Measurements from ENCODE around the gene USH2A. TPM values are rescaled to one million over a fixed set of nuclear protein-coding genes. Genes with fewer than 3 reads are reported as not detected.

The USH2A gene
- total RNA-seq, 2 experiments from 2014 or later: not detected

- Mint-ChIP-seq H3K4me1 (no peaks in the 10 kb centered on the region), H3K36me3 (no peaks in the 10 kb centered on the region), H3K27ac (no peak overlapping the region), H3K9me3 (peaks cover 6% of the 10 kb centered on the region), H3K27me3 (no peaks in the 10 kb centered on the region), H3K4me3 (no peak overlapping the region)
- DNase-seq: no peak
These were observed 592.9 kb downstream of the USH2A start for GRCh38 chr1:215830226-215830810.

DNA sequence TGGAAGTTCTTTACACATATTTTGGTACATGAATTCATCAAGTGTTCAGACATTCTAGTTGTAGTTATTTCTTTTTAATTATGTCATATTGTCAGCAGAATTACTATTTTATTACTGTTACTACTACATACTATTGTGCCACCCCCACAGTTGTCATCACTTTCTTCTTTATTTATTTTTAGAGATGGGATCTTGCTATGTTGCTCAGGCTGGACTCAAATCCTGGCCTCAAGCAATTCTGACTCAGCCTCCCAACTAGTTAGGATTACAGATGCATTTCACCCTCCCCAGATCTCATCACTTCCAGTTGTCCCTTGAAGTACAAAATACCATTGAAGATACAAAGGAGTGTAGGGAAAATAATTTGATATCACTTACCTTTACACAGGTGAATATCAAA lies 598.2 kb downstream of the USH2A start:
- no peak overlapping the region for H3K4me3 Mint-ChIP-seq
- no peak overlapping the region for H3K27ac Mint-ChIP-seq
- DNase-seq: no peak
- H3K27me3 Mint-ChIP-seq: no peaks in the 10 kb centered on the region
- peaks cover 13% of the 10 kb centered on the region for H3K9me3 Mint-ChIP-seq
- H3K36me3 Mint-ChIP-seq: no peaks in the 10 kb centered on the region
- no peaks in the 10 kb centered on the region for H3K4me1 Mint-ChIP-seq

- H3K36me3 Mint-ChIP-seq: no peaks in the 10 kb centered on the region
- no peak overlapping the region for H3K4me3 Mint-ChIP-seq
- no peak for DNase-seq
- no peak overlapping the region for H3K27ac Mint-ChIP-seq
- H3K9me3 Mint-ChIP-seq: peaks cover 13% of the 10 kb centered on the region
- H3K27me3 Mint-ChIP-seq: no peaks in the 10 kb centered on the region
- H3K4me1 Mint-ChIP-seq: no peaks in the 10 kb centered on the region
These were observed 599.0 kb downstream of the USH2A start for GRCh38 chr1:215824245-215824644.

DNA sequence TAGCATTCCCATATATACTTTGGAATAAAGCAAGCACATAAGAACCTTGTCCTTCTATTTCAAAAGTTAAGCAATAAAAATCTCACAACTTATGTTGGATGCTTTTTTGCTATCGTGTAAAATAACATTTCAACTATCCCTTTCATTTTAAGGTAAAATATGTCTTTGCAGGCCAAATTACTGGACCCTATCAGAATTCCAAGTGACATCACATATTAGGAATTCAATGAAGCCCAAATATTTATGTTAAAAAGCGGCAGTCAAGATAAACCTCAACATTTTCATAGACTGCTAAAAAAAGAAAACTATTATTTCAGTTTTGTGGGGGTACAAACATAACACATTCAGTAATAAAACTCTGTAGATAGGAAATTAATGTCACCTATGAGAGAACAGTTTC lies 604.1 kb downstream of the USH2A start:
- no peak for DNase-seq
- Mint-ChIP-seq H3K36me3 (no peaks in the 10 kb centered on the region), H3K4me3 (no peak overlapping the region), H3K27me3 (no peaks in the 10 kb centered on the region), H3K9me3 (peaks cover 6% of the 10 kb centered on the region), H3K4me1 (no peaks in the 10 kb centered on the region), H3K27ac (no peak overlapping the region)

DNA sequence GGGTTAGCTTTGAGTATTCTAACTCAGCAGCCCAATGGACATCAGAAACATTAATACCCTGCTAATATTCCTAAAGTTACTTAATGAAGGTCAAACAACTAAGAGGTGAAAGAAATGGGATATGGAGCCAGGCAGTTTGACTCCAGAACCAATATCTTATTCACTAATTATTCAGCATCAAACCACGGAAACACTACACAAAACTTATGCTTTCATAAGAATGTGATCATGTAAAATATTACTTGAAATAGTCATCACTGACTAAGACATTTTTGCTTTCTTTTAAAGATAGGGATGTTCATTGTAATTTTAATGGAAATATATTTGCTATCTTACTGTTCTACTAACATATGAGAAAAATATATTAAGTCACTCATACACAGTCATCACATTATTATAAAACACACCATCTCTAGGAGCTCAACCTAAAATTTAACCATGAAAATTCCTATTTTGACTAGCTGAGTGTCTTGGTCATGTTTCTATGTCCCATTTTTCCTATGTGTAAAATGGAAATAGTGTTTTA lies 615.3 kb downstream of the USH2A start:
- Mint-ChIP-seq H3K9me3 (peaks cover 14% of the 10 kb centered on the region), H3K4me1 (no peaks in the 10 kb centered on the region), H3K4me3 (no peak overlapping the region)

DNA sequence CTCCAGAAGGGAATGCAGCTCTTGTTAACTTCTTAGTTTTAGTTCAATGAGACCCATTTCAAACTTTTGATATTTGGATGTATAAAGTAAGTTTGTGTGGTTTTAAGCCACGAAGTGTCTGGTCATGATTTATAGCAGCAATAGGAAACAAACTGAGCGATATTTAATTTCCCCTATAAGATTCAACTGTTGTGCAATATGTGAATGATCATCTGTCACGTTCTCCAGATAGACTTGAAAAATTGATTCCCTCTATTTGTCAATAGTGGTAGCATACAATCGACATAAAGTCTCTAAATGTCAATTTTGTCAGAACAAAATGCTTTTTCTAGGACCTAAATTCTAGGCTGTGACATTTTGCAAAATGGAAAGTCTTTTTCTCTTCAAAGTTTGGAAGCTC lies 616.0 kb downstream of the USH2A start:
- no peak for DNase-seq
- H3K27ac Mint-ChIP-seq: no peak overlapping the region
- no peaks in the 10 kb centered on the region for H3K27me3 Mint-ChIP-seq

More for the DNA sequence above, 615.3 kb downstream of the USH2A start:
- no peak overlapping the region for H3K27ac Mint-ChIP-seq
- no peaks in the 10 kb centered on the region for H3K36me3 Mint-ChIP-seq
- H3K27me3 Mint-ChIP-seq: no peaks in the 10 kb centered on the region
- DNase-seq: no peak

DNA sequence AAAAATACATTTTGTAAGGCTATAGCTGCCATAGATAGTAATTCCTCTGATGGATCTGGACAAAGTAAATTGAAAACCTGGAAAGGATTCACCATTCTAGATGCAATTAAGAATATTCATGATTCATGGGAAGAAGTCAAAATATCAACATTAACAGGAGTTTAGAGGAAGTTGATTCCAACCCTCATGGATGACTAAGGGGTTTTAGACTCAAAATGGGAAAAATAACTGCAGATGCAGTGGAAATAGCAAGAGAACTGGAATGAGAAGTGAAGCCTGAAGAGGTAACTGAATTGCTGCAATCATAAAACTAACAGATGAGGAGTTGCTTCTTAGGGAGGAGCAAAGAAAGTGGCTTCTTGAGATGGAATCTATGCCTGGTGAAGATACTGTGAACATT lies 625.4 kb downstream of the USH2A start:
- H3K4me1 Mint-ChIP-seq: no peaks in the 10 kb centered on the region
- H3K27me3 Mint-ChIP-seq: no peaks in the 10 kb centered on the region

More for the DNA sequence above, 616.0 kb downstream of the USH2A start:
- Mint-ChIP-seq H3K36me3 (no peaks in the 10 kb centered on the region), H3K4me1 (no peaks in the 10 kb centered on the region), H3K9me3 (peaks cover 9% of the 10 kb centered on the region), H3K4me3 (no peak overlapping the region)

DNA sequence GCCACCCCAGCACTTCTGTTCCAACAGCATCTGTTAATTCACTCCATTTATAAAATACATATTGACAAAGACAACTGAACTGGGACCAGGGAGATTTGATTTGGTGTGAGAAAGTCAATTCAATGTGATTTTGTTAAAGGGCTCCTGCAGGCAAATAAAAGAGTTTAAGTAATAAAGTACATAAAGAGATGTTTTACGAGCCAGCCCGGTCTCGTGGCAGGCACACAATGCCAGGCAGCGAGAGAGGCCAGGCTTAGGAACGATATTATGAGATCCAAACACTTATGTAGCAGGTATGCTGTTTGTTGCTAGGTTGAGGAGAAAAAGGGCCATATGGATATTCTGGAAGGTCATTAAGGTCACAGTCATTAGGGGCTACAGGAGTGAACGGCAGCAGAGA lies 629.1 kb downstream of the USH2A start:
- H3K36me3 Mint-ChIP-seq: no peaks in the 10 kb centered on the region

More for the DNA sequence above, 625.4 kb downstream of the USH2A start:
- Mint-ChIP-seq H3K9me3 (peaks cover 2% of the 10 kb centered on the region), H3K4me3 (no peak overlapping the region), H3K27ac (no peak overlapping the region), H3K36me3 (no peaks in the 10 kb centered on the region)
- no peak for DNase-seq

DNA sequence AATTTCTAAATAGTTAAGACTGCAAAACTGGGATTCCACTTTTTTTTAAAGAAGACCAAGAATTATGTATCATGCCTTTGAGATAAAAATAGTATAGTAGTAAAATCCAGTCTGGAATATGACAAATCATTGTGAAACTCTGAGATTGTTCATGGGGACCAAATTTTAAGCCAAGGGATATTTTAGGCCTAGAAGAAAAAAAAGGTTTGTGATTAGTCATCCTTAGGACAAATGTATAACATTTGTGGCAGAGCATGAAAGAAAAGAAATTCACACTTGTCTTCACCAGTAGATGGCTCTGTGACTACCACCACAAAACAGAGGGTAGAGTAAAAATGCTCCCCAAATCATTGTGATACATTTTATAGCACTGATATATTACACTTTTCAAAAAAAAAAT lies 630.1 kb downstream of the USH2A start:
- no peaks in the 10 kb centered on the region for H3K4me1 Mint-ChIP-seq
- no peak for DNase-seq
- H3K27ac Mint-ChIP-seq: no peak overlapping the region
- H3K36me3 Mint-ChIP-seq: no peaks in the 10 kb centered on the region
- no peaks in the 10 kb centered on the region for H3K9me3 Mint-ChIP-seq
- no peak overlapping the region for H3K4me3 Mint-ChIP-seq
- H3K27me3 Mint-ChIP-seq: no peaks in the 10 kb centered on the region

More for the DNA sequence above, 629.1 kb downstream of the USH2A start:
- no peaks in the 10 kb centered on the region for H3K27me3 Mint-ChIP-seq
- DNase-seq: no peak
- H3K27ac Mint-ChIP-seq: no peak overlapping the region
- no peaks in the 10 kb centered on the region for H3K9me3 Mint-ChIP-seq
- no peaks in the 10 kb centered on the region for H3K4me1 Mint-ChIP-seq
- H3K4me3 Mint-ChIP-seq: no peak overlapping the region

DNA sequence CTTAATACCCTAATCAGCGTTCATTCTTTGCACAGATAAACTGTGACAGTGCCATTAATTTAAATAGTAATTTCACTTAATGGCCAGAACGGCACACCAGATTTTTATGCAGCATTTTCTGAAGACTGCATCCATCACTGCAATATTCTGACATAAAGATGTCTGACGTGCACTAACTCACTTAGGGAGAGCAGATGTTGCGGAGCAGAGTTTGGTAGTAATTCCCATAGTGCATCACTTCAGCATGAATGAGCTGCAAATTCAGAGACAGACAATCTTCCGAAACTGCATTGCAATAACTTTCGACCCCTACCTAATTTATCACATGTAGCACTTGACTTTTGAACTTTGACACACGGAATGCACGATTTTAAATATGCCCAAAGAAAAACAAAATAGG lies 630.8 kb downstream of the USH2A start:
- no peak overlapping the region for H3K27ac Mint-ChIP-seq
- H3K4me3 Mint-ChIP-seq: no peak overlapping the region
- H3K4me1 Mint-ChIP-seq: no peaks in the 10 kb centered on the region
- H3K36me3 Mint-ChIP-seq: no peaks in the 10 kb centered on the region
- H3K9me3 Mint-ChIP-seq: no peaks in the 10 kb centered on the region
- no peak for DNase-seq
- H3K27me3 Mint-ChIP-seq: no peaks in the 10 kb centered on the region

DNA sequence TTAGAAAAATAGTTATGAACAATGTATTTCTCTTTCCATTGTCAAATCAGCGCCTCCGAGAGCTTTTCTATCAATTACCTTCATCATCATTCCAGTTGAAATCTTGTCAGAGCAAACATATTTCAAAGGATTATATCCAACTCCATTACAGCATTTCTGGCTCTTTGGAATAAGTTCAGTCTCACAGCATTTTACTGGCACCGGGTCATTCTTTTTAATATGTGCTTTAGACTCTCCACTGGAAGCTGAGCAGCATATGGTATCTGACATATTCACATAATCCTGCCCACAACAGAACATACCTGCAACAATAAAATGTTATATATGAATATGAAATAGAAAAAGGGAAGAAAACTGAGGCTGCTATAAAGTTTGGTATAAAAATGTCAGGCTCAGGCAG lies 633.3 kb downstream of the USH2A start:
- Mint-ChIP-seq H3K4me1 (no peaks in the 10 kb centered on the region), H3K9me3 (no peaks in the 10 kb centered on the region), H3K36me3 (no peaks in the 10 kb centered on the region), H3K4me3 (no peak overlapping the region), H3K27ac (no peak overlapping the region), H3K27me3 (no peaks in the 10 kb centered on the region)
- DNase-seq: no peak

GRCh38 chr1:215786997-215787396 lies 636.3 kb downstream of the USH2A start:
- DNase-seq: no peak
- Mint-ChIP-seq H3K36me3 (no peaks in the 10 kb centered on the region), H3K9me3 (no peaks in the 10 kb centered on the region), H3K27ac (no peak overlapping the region), H3K4me3 (no peak overlapping the region), H3K4me1 (no peaks in the 10 kb centered on the region), H3K27me3 (no peaks in the 10 kb centered on the region)

GRCh38 chr1:215780641-215781040 lies 642.6 kb downstream of the USH2A start:
- H3K27me3 Mint-ChIP-seq: no peaks in the 10 kb centered on the region
- H3K27ac Mint-ChIP-seq: no peak overlapping the region
- no peak for DNase-seq
- H3K36me3 Mint-ChIP-seq: no peaks in the 10 kb centered on the region
- no peaks in the 10 kb centered on the region for H3K9me3 Mint-ChIP-seq
- no peak overlapping the region for H3K4me3 Mint-ChIP-seq
- H3K4me1 Mint-ChIP-seq: no peaks in the 10 kb centered on the region

GRCh38 chr1:215780139-215780538 lies 643.1 kb downstream of the USH2A start:
- Mint-ChIP-seq H3K27ac (no peak overlapping the region), H3K4me3 (no peak overlapping the region), H3K27me3 (no peaks in the 10 kb centered on the region), H3K9me3 (no peaks in the 10 kb centered on the region), H3K4me1 (no peaks in the 10 kb centered on the region), H3K36me3 (no peaks in the 10 kb centered on the region)
- DNase-seq: no peak

GRCh38 chr1:215779729-215780128 lies 643.5 kb downstream of the USH2A start:
- no peak for DNase-seq
- Mint-ChIP-seq H3K4me3 (no peak overlapping the region), H3K4me1 (no peaks in the 10 kb centered on the region), H3K27me3 (no peaks in the 10 kb centered on the region), H3K9me3 (no peaks in the 10 kb centered on the region), H3K36me3 (no peaks in the 10 kb centered on the region), H3K27ac (no peak overlapping the region)

DNA sequence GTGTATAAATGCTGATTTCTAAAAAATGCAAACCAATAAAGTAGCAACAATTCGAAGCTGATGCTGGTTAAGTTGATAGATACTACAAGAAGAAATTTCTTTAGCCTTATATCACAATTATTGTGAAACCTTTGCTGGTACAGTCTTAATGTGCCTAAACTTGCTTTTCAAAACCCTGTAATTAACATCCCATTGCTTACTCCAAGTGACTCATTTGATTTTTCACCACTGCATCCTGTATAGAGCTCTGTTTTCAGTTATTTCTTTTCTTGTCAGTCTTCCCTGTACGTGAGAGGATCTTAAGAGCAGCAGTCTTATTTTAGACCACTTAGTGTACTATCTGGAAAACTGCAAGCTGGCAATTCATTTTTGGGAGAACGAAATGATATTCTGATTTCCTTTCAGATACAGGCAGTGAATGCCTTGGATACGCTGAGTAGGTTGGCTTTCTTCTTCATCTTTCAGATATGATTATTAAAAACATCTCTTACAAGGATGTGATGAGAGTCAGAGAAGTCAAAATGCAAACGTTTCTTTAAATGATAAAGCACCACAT lies 645.8 kb downstream of the USH2A start:
- Mint-ChIP-seq H3K27ac (no peak overlapping the region), H3K4me1 (no peaks in the 10 kb centered on the region), H3K27me3 (no peaks in the 10 kb centered on the region), H3K36me3 (no peaks in the 10 kb centered on the region), H3K9me3 (no peaks in the 10 kb centered on the region), H3K4me3 (no peak overlapping the region)
- no peak for DNase-seq
